GM12801 (cell line): ENCODE results near the gene PNPLA4.

Source experiments
- CTCF ChIP-seq: IDR thresholded peaks from one replicate; pipeline ENCODE4 v1.5.1; 2011; ENCODE audit warnings: control low read depth; ENCODE audit not compliant: insufficient read length; ENCODE audit errors: extremely low read depth

Gene PNPLA4

GRCh38 chrX:7876957-7877356 is 50.3 kb downstream of the PNPLA4 start:
- no peak for TF ChIP-seq CTCF

GRCh38 chrX:7872042-7872441 is 55.2 kb downstream of the PNPLA4 start:
- TF ChIP-seq CTCF: no peak

- no peak for TF ChIP-seq CTCF
Measured at GRCh38 chrX:7852166-7852565, 75.0 kb downstream of the PNPLA4 start.
